Epidermal melanocyte (primary cell): ENCODE results near the gene ATP6V1G1.
"Not testable (repeated sequence)": the region's sequence is repeated elsewhere in the genome, so short reads cannot be mapped to it uniquely, and the experiment has no call there.

Experiments
- DNase-seq: peaks from one replicate; pipeline ENCODE4 v3.0.0; 2011; ENCODE audit warnings: low spot score; ENCODE audit not compliant: insufficient read length

Gene ATP6V1G1

GRCh38 chr9:114587345-114588202 is at the start of gene ATP6V1G1:
Gene ATP6V1G1 (plus strand): TSS chr9:114587769. CDS start chr9:114587839, 70 bp downstream.
- peak; percentile 94 for DNase-seq

GRCh38 chr9:114538241-114538640 is 49.3 kb upstream of the ATP6V1G1 start:
- DNase-seq, result no peak

- DNase-seq, result no peak
Measured at GRCh38 chr9:114539701-114540380, 47.7 kb upstream of the ATP6V1G1 start.

GRCh38 chr9:114545055-114545454 is 42.5 kb upstream of the ATP6V1G1 start:
- no peak for DNase-seq

- no peak for DNase-seq
Measured at GRCh38 chr9:114546851-114547250, 40.7 kb upstream of the ATP6V1G1 start.

GRCh38 chr9:114549697-114550330 is 37.8 kb upstream of the ATP6V1G1 start:
- no peak for DNase-seq

- DNase-seq, result peak; percentile 90
Measured at GRCh38 chr9:114551750-114552685, 35.6 kb upstream of the ATP6V1G1 start.

- no peak for DNase-seq
Measured at GRCh38 chr9:114552706-114553105, 34.9 kb upstream of the ATP6V1G1 start.

GRCh38 chr9:114553202-114553601 is 34.4 kb upstream of the ATP6V1G1 start:
- DNase-seq, result no peak

GRCh38 chr9:114555696-114556095 is 31.9 kb upstream of the ATP6V1G1 start:
- DNase-seq, result no peak

- no peak for DNase-seq
Measured at GRCh38 chr9:114558027-114558675, 29.4 kb upstream of the ATP6V1G1 start.

- DNase-seq, result no peak
Measured at GRCh38 chr9:114559830-114560513, 27.6 kb upstream of the ATP6V1G1 start.

GRCh38 chr9:114560956-114561355 is 26.6 kb upstream of the ATP6V1G1 start:
- no peak for DNase-seq

- no peak for DNase-seq
Measured at GRCh38 chr9:114561771-114562170, 25.8 kb upstream of the ATP6V1G1 start.

- no peak for DNase-seq
Measured at GRCh38 chr9:114565204-114565603, 22.4 kb upstream of the ATP6V1G1 start.

- DNase-seq, result no peak
Measured at GRCh38 chr9:114570742-114571141, 16.8 kb upstream of the ATP6V1G1 start.

- DNase-seq, result no peak
Measured at GRCh38 chr9:114571391-114571790, 16.2 kb upstream of the ATP6V1G1 start.

- no peak for DNase-seq
Measured at GRCh38 chr9:114572199-114572598, 15.4 kb upstream of the ATP6V1G1 start.

GRCh38 chr9:114574438-114574837 is 13.1 kb upstream of the ATP6V1G1 start:
- no peak for DNase-seq

GRCh38 chr9:114576779-114577178 is 10.8 kb upstream of the ATP6V1G1 start:
- DNase-seq, result not testable (repeated sequence)
